H1 (cell line): ENCODE results near the gene ECT2L. TPM values are rescaled to one million over a fixed set of nuclear protein-coding genes. Genes with fewer than 3 reads are reported as not detected.

ENCODE experiments used
- KDM1A ChIP-seq: fragments of 200-600, 300-600 bp; sonication (generic); IDR thresholded peaks from 2 replicates; pipeline ENCODE4 v1.7.1; 2016; ENCODE audit warnings: mild to moderate bottlenecking, low read length, borderline replicate concordance
- RBBP5 ChIP-seq: IDR thresholded peaks from 2 replicates; pipeline ENCODE4 v1.7.1; 2012; ENCODE audit warnings: low read depth, mild to moderate bottlenecking, inconsistent platforms, low read length, moderate library complexity, borderline replicate concordance
- SAP30 ChIP-seq: fragments of 300-600 bp; sonication (generic); IDR thresholded peaks from 2 replicates; pipeline ENCODE4 v1.7.1; 2012; ENCODE audit warnings: low read length, moderate library complexity, mild to moderate bottlenecking, inconsistent platforms; ENCODE audit not compliant: insufficient read depth, insufficient replicate concordance
- SIX5 ChIP-seq: IDR thresholded peaks from 2 replicates; pipeline ENCODE4 v1.6.1; 2011; ENCODE audit warnings: mild to moderate bottlenecking, low read depth, low read length
- SUZ12 ChIP-seq: fragments of 200-600 bp; sonication (generic); IDR thresholded peaks from 2 replicates; pipeline ENCODE4 v1.6.1; 2012; ENCODE audit warnings: mild to moderate bottlenecking, inconsistent platforms, low read length, moderate library complexity, mixed read lengths
- polyA plus RNA-seq, 7 experiments: library from polyadenylated mRNA; depleted of rRNA in 3 of 7; stranded (reverse) in 5 of 7; unstranded in 2 of 7; fragments of >200 nt in 5 of 7; fragments of 200-250 nt in 2 of 7; gene quantifications; 1 replicate in 5 of 7; 2 replicates in 1 of 7; 4 replicates in 1 of 7; pipeline versions ENCODE4 v1.2.1 to v1.2.3, GENCODE V29; 2011 to 2013; ENCODE audit warnings: missing spikeins in 2 of 7, mixed read lengths in 2 of 7
- total RNA-seq: library from RNA; stranded (reverse); fragmentation: NEBNext Ultra II Directional; extraction: Animal tissue kit (Norgen Biotek cat#: 25700); gene quantifications from 2 replicates; pipeline ENCODE4 v1.2.1, GENCODE V29; 2021
- TF ChIP-seq, protein P1 (sequence below), 3 experiments: IDR thresholded peaks; 1 replicate in 2 of 3; 2 replicates in 1 of 3; pipeline versions ENCODE4 v1.5.1 to v1.6.1; 2011; ENCODE audit warnings: low read length in 3 of 3, mild to moderate bottlenecking in 3 of 3, inconsistent platforms in 2 of 3, low read depth in 1 of 3, moderate library complexity in 1 of 3; ENCODE audit not compliant: insufficient read depth in 1 of 3; ENCODE audit errors: control extremely low read depth in 1 of 3

The ECT2L gene
- total and polyA plus RNA-seq, 2 of the 8 experiments (the other 6 are each of a cell fraction or from before 2014, with no cell fraction given), result not detected

GRCh38 chr6:138909975-138910374 lies 114.1 kb downstream of the ECT2L start (continued):
- no peak for TF ChIP-seq SUZ12
- no peak for TF ChIP-seq RBBP5
- TF ChIP-seq, protein P1, sequence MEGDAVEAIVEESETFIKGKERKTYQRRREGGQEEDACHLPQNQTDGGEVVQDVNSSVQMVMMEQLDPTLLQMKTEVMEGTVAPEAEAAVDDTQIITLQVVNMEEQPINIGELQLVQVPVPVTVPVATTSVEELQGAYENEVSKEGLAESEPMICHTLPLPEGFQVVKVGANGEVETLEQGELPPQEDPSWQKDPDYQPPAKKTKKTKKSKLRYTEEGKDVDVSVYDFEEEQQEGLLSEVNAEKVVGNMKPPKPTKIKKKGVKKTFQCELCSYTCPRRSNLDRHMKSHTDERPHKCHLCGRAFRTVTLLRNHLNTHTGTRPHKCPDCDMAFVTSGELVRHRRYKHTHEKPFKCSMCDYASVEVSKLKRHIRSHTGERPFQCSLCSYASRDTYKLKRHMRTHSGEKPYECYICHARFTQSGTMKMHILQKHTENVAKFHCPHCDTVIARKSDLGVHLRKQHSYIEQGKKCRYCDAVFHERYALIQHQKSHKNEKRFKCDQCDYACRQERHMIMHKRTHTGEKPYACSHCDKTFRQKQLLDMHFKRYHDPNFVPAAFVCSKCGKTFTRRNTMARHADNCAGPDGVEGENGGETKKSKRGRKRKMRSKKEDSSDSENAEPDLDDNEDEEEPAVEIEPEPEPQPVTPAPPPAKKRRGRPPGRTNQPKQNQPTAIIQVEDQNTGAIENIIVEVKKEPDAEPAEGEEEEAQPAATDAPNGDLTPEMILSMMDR (IDR thresholded peaks at IDR 0.05; ENCODE audit: control extremely low read depth in 1 of 3, insufficient read depth in 1 of 3, low read depth in 1 of 3, low read length in 3 of 3), result no peak
- no peak for TF ChIP-seq SIX5
- no peak for TF ChIP-seq SAP30
- TF ChIP-seq KDM1A, result no peak
